Measurements from ENCODE around the gene ABL1.
"Not testable (repeated sequence)": the region's sequence is repeated elsewhere in the genome, so short reads cannot be mapped to it uniquely, and the experiment has no call there.

ABL1 gene

DNA sequence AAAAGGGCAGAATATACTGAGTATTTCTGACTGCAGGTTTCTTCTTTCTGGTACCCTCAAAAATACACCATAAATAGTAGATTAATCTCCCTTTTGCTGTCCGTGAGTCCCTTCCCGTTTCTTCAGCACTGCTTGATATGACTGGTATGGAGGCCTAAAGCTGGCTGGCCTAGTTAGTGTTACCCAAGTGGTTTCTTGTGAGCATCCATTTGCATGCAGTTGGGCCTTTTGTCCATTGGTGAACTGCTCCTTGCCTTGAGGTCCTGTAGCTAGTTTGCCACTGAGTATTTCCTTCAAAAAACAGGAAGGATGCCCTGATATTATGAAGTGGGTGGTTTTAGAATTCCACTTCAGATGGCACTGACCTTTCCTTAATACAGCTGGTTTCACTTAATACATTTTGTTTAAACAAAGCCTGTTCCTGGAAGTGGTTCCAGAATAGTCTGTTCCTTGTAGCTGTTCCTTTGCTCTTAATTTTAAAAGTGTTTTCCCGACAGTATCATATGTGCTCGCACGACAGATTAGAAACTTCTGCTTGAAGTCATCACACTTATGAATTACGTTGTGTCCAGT, 40.0 kb upstream of the ABL1 start:
- peak; percentile 22 for DNase-seq (ENCODE audit: extremely low read depth, low read depth)
- H3K4me3 ChIP-seq (replicated peaks; ENCODE audit: low read depth, low read length): no peak overlapping the region
- TF ChIP-seq, protein P1, sequence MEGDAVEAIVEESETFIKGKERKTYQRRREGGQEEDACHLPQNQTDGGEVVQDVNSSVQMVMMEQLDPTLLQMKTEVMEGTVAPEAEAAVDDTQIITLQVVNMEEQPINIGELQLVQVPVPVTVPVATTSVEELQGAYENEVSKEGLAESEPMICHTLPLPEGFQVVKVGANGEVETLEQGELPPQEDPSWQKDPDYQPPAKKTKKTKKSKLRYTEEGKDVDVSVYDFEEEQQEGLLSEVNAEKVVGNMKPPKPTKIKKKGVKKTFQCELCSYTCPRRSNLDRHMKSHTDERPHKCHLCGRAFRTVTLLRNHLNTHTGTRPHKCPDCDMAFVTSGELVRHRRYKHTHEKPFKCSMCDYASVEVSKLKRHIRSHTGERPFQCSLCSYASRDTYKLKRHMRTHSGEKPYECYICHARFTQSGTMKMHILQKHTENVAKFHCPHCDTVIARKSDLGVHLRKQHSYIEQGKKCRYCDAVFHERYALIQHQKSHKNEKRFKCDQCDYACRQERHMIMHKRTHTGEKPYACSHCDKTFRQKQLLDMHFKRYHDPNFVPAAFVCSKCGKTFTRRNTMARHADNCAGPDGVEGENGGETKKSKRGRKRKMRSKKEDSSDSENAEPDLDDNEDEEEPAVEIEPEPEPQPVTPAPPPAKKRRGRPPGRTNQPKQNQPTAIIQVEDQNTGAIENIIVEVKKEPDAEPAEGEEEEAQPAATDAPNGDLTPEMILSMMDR (IDR thresholded peaks at IDR 0.05; ENCODE audit: low read depth, low read length, missing control alignments): no peak

DNA sequence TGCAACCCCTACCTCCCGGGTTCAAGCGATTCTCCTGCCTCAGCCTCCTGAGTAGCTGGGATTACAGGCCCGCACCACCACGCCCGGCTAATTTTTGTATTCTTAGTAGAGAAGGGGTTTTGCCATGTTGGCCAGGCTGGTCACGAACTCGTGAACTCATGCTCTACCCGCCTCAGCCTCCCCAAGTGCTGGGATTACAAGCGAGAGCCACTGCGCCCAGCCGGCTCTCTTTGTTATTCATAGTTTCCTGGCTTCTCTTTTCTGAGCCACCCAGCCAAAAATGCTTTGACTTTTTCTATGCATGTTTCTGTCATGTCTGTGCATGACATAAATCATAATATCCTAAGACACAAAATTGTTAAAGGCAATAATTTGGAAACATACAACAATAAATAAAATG, 31.9 kb upstream of the ABL1 start:
- not testable (repeated sequence) for DNase-seq (ENCODE audit: extremely low read depth, low read depth); H3K4me3 ChIP-seq (replicated peaks; ENCODE audit: low read depth, low read length)

DNA sequence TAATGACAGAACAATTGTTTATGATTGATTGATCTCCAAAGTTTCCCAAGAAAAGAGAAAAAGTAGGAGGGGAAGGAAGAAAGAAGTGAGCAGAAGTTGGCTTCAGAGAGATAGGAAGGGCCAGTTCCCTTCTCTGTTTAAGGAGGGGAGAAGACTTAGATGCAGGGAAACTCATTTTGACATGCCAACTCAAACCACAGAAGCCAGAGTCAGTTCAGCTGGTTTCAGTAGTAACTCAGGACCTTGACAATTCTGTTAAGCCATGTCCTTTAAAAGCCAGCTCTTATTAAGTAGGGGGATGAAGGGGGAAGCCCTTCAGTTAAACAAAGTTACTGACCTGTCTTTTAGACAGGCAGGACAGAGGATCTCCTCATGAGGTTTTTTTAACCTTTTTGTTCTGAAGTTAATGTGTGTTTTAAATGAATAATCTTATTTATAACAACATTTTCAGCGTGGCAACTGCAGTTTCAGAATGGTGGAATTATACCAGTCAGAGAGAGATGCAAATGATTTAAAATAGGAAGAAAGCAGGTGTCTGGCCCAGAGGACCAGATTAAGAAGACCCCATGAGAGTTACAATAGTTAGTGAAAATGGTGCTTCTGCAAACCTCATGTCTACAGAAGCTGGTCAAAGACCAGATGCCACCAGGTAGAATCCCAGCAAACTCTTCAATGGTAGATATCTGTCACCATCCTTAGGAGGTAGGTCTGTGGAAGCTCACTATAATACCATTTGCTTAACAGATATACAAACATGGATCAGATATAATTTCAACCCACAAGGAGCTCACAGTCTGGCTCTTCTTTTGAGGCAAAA, 29.3 kb upstream of the ABL1 start:
- TF ChIP-seq, protein P1 (IDR thresholded peaks at IDR 0.05; ENCODE audit: low read depth, low read length, missing control alignments): no peak
- DNase-seq (ENCODE audit: extremely low read depth, low read depth): no peak
- H3K4me3 ChIP-seq (replicated peaks; ENCODE audit: low read depth, low read length): no peak overlapping the region

DNA sequence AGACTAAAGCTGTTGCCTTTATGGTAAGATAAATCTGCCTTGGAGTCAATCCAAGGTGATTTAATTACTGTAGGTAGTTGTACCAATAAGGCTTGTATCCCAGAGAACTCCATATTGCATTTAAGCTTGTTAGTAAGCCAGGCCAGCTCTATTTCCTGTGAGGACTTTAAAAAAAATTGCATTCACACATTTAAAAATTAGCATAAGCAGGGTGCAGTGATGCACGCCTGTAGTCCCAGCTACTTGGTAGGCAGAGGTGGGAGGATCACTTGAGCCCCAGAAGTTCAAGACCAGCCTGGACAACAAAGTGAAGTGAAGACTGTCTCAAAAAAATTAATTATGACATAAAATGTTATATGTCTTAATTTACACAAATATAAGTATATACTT, 28.7 kb upstream of the ABL1 start:
- DNase-seq (ENCODE audit: extremely low read depth, low read depth): no peak
- TF ChIP-seq, protein P1 (IDR thresholded peaks at IDR 0.05; ENCODE audit: low read depth, low read length, missing control alignments): no peak
- no peak overlapping the region for H3K4me3 ChIP-seq (replicated peaks; ENCODE audit: low read depth, low read length)

DNA sequence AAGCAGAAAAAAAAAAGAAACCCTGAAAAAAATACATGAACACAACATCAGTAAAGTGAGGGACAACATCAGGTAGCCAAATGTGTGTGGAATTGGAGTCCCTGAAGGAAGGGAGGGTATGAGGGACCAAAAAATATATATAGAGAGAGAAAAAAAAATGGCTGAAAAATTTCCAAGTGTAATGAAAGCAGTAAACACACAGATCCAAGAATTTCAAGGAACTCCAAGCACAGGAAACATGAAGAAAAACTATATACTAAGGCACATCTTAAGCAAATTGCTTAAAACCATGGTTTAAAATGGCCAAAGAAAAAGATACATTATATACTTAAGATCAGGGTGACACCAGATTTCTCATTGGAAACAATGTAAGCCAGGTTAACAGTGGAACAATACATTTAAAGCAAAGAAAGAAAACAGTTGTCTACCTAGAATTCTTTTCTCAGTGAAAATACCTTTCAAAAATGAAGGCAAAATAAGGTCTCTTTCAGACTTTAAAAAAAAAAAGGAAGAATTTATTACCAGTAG, 24.4 kb upstream of the ABL1 start:
- TF ChIP-seq, protein P1 (IDR thresholded peaks at IDR 0.05; ENCODE audit: low read depth, low read length, missing control alignments): no peak
- H3K4me3 ChIP-seq (replicated peaks; ENCODE audit: low read depth, low read length): no peak overlapping the region
- DNase-seq (ENCODE audit: extremely low read depth, low read depth): no peak

DNA sequence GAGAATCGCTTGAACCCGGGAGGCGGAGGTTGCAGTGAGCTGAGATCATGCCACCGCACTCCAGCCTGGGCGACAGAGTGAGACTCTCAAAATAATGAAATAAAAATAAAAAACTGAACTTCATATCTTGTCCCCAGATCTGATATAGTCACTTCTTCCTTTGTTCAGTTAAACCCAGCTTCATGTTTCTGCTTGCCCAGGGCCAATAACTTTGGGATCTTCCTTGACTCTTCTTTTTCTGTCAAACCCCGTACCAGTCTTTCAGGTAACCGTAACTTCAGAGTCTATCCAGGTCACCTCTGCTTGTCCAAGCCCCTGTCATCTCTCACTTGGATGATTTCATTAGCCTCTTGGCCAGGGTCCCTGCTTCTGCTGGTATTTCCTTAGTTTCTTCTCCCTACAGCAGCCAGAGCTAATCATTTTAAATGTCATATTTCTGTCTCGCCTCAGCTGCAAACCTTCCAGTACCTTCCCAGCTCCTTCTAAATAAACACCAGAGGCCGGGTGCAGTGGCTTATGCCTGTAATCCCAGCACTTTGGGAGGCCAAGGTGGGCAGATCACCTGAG, 19.7 kb upstream of the ABL1 start:
- DNase-seq (ENCODE audit: extremely low read depth, low read depth): no peak
- TF ChIP-seq, protein P1 (IDR thresholded peaks at IDR 0.05; ENCODE audit: low read depth, low read length, missing control alignments): no peak
- H3K4me3 ChIP-seq (replicated peaks; ENCODE audit: low read depth, low read length): no peak overlapping the region

DNA sequence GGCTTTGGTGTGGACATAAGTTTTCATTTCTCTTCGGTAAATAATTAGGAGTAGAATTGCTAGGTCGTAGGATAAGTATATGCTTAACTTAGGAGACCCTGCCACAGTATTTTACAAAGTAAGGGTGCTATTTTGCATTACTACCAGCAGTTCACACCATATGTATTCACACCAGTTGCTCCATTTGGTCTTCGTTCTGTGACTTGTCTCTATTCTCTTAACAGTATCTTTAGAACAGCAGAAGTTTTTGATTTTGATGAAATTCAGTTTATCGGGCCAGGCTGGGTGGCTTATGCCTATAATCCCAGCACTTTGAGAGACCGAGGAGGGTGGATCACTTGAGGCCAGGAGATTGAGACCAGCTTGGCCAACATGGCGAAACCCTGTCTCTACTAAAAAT, 17.1 kb upstream of the ABL1 start:
- no peak overlapping the region for H3K4me3 ChIP-seq (replicated peaks; ENCODE audit: low read depth, low read length)
- TF ChIP-seq, protein P1 (IDR thresholded peaks at IDR 0.05; ENCODE audit: low read depth, low read length, missing control alignments): no peak
- DNase-seq (ENCODE audit: extremely low read depth, low read depth): no peak
